Lower leg skin (tissue), 3 donors: ENCODE data around the gene CASTOR1.

Experiments used
- CTCF ChIP-seq, 3 donors: fragments of 450-650 bp; IDR thresholded peaks; one replicate each; pipeline ENCODE4 v1.5.1; 2016; ENCODE audit warnings: antibody characterized with exemption in 3 of 3, mild to moderate bottlenecking in 3 of 3, moderate library complexity in 2 of 3
- POLR2A ChIP-seq, 2 donors: fragments of 450-650 bp; IDR thresholded peaks; one replicate each; pipeline ENCODE4 v1.6.1; 2016 to 2017; ENCODE audit warnings: antibody characterized with exemption in 2 of 2, mild to moderate bottlenecking in 1 of 2, moderate library complexity in 1 of 2

GRCh38 chr22:30276039-30276438, 13.3 kb downstream of the CASTOR1 start:
- TF ChIP-seq CTCF (IDR thresholded peaks at IDR 0.05) (no peak), POLR2A (IDR thresholded peaks at IDR 0.05) (no peak)
